ENCODE results near the gene UVRAG.

DNA sequence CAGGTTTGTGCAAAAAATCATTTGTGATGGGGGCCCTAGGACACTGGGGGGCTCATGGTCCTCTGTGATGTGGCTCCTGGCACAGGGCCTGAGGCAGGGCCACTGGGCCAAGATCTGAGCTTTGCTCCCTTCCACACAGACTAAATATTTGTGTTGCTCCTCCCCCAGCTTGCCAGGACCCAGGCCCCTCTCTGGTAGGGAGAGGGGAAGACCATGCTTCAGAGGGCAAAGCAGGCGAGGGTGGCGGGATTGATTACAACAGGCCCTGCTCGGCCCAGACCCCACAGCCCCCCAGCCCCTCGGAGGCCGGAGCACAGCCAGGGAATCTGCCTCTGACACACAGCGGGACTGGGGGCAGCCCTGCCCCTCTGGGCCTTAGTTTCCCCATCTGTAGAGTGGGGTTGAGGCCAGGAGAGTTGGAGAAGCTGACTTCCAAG lies 362.3 kb downstream of the UVRAG start:
- TF ChIP-seq CTCF (IDR thresholded peaks at IDR 0.05) (no peak), EZH2 (IDR thresholded peaks at IDR 0.05) (no peak), EZH2phosphoT487 (IDR thresholded peaks at IDR 0.05) (no peak)

Measured in neural progenitor cell (in vitro differentiated cells).